ENCODE data around the gene WNT16.

WNT16 gene

DNA sequence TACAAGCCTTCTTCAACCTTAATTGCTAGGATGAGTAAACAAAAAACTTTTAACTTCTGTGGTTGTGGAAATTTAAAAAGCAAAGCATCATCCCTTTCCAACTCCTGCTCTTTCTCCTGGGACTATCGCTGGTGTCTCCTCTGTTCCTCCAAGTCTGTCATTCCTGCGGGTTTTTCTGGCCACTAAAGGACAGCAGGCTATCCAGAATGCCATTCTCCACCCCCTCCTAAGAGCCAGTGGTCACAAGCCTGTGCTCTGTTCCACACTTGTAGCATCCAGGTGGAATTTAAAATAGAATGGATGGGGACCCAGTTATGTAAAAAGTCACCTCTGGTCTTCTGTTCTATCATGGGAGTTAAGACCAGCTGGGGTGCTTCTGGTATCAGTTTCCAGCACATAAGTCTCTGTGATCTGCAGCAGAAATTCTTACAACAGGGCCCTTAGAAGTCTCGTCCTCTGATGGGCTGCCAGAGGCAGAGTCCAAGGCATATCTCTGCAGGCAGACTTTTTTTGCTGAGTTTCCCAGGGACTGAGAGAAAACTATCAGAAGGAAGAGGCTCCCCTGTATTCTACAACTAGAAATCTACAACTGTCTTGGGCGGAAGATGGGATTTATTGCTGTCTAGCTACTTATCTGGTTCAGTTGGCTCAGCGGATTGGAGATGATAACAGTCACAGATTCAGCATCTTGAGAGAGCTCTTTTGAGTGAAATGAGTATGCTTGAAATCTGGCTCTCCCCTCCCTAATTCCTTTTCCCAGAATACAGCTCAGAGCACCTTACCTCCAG lies 5.1 kb upstream of the WNT16 start:
- no peak for DNase-seq
- no peak for ATAC-seq (replicated peaks)
- Mint-ChIP-seq H3K4me3 (no peak overlapping the region), H3K27ac (no peak overlapping the region), H3K36me3 (ENCODE audit: insufficient read depth) (no peaks in the 10 kb centered on the region), H3K4me1 (ENCODE audit: low read depth in 2 of 2) (peaks cover 2 to 3% of the 10 kb centered on the region in 2 donors), H3K27me3 (peaks cover 53 to 63% of the 10 kb centered on the region in 2 donors), H3K9me3 (no peaks in the 10 kb centered on the region)

GRCh38 chr7:121327671-121328070 lies 1.1 kb upstream of the WNT16 start:
- Mint-ChIP-seq H3K36me3 (ENCODE audit: insufficient read depth) (no peaks in the 10 kb centered on the region), H3K27ac (no peak overlapping the region), H3K9me3 (no peaks in the 10 kb centered on the region), H3K4me1 (ENCODE audit: low read depth in 2 of 2) (peaks cover 17 to 19% of the 10 kb centered on the region in 2 donors), H3K27me3 (peaks cover 64 to 77% of the 10 kb centered on the region in 2 donors), H3K4me3 (no peak overlapping the region)
- DNase-seq (no peak), ATAC-seq (replicated peaks) (no peak)

DNA sequence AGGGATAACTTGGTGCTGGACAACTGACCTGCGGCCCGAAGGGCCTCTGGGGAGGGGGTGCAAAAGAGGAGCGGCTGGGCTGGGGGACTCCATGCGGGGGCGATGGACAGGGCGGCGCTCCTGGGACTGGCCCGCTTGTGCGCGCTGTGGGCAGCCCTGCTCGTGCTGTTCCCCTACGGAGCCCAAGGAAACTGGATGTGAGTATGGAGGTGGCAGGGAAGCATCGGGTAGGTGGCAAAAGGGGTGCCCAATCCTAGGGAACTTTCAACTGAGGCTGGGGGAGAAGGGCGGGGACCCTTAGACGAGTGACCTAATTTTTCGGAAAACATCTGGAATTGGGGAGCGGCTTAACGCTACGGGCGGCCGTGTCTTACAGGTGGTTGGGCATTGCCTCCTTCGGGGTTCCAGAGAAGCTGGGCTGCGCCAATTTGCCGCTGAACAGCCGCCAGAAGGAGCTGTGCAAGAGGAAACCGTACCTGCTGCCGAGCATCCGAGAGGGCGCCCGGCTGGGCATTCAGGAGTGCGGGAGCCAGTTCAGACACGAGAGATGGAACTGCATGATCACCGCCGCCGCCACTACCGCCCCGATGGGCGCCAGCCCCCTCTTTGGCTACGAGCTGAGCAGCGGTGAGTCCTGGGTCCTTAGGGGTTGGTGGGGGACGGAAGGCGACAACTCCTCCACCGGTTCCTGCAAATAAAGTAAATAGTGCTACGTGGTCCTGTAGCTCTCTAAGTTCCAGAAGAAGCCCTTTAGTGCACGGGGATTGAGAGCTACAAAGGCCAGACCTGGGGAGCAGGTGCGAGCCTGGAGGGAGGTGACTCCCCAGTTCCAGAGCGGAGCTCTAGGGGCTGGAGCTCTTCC lies 622 bp downstream of the WNT16 start:
- H3K27me3 Mint-ChIP-seq: peaks cover 68 to 73% of the 10 kb centered on the region in 2 donors
- no peaks in the 10 kb centered on the region for H3K9me3 Mint-ChIP-seq
- H3K36me3 Mint-ChIP-seq (ENCODE audit: insufficient read depth): no peaks in the 10 kb centered on the region
- H3K4me1 Mint-ChIP-seq (ENCODE audit: low read depth in 2 of 2): peaks cover 17 to 19% of the 10 kb centered on the region in 2 donors
- peak; percentile 61 for ATAC-seq (replicated peaks)
- peak overlapping the region; percentile 61 to 73 for H3K4me3 Mint-ChIP-seq
- no peak overlapping the region for H3K27ac Mint-ChIP-seq
- peak in 1 of 3 experiments; percentile 1 for DNase-seq

DNA sequence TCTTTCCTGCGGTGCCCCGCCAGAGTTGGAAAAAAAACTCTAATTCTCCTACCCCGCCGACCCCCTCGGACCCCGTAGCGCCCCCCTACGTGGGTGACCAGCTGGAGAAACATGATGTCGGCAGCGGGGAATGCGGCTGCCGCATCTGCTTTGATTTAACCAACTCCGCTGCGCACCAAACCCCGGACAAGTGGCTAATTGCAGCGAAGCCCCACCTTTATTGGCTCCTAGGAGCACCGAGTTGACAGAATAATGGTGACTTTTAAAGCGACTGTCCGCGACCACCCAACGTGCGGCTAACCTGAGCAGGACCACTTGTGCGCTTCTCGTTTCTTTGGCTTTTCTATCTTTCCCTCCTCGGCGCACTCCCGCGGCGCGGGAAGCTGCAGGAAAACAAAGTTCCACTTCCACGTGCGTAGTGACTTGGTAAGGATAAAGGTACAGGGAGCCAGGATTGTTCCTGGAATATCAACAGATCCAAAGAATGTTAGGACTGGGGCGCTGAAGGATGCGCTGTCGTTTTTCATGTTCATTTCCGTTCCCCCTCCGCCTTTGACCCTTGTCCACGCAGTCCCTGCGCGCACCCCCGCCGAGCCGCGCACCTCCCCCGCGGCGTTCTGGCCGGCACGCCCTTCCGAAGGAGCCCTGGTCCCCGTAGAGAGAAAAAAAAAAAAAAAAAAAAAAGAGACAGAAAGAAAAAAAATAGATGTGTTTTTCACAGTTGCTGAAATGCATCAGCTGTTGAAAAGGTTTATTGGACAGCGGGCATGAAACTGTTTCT lies 1.4 kb downstream of the WNT16 start:
- Mint-ChIP-seq H3K27ac (no peak overlapping the region), H3K4me1 (ENCODE audit: low read depth in 2 of 2) (peaks cover 17 to 19% of the 10 kb centered on the region in 2 donors), H3K4me3 (peak overlapping the region; percentile 61 to 73), H3K36me3 (ENCODE audit: insufficient read depth) (no peaks in the 10 kb centered on the region), H3K27me3 (peaks cover 68 to 76% of the 10 kb centered on the region in 2 donors), H3K9me3 (no peaks in the 10 kb centered on the region)
- ATAC-seq (replicated peaks) (peak; percentile 24), DNase-seq (no peak)

GRCh38 chr7:121331048-121331447 lies 2.2 kb downstream of the WNT16 start:
- H3K27ac Mint-ChIP-seq: no peak overlapping the region
- no peak overlapping the region for H3K4me3 Mint-ChIP-seq
- peaks cover 63 to 73% of the 10 kb centered on the region in 2 donors for H3K27me3 Mint-ChIP-seq

GRCh38 chr7:121331574-121331973 lies 2.8 kb downstream of the WNT16 start:
- ATAC-seq (replicated peaks) (no peak), DNase-seq (no peak)
- Mint-ChIP-seq H3K36me3 (ENCODE audit: insufficient read depth) (no peaks in the 10 kb centered on the region), H3K4me3 (no peak overlapping the region), H3K4me1 (ENCODE audit: low read depth in 2 of 2) (peaks cover 17 to 19% of the 10 kb centered on the region in 2 donors), H3K9me3 (no peaks in the 10 kb centered on the region), H3K27ac (no peak overlapping the region), H3K27me3 (peaks cover 58 to 68% of the 10 kb centered on the region in 2 donors)

More at GRCh38 chr7:121331048-121331447, 2.2 kb downstream of the WNT16 start:
- no peak for DNase-seq
- no peaks in the 10 kb centered on the region for H3K36me3 Mint-ChIP-seq (ENCODE audit: insufficient read depth)
- no peak for ATAC-seq (replicated peaks)
- peaks cover 17 to 19% of the 10 kb centered on the region in 2 donors for H3K4me1 Mint-ChIP-seq (ENCODE audit: low read depth in 2 of 2)
- no peaks in the 10 kb centered on the region for H3K9me3 Mint-ChIP-seq

GRCh38 chr7:121334376-121334775 lies 5.6 kb downstream of the WNT16 start:
- H3K27me3 Mint-ChIP-seq: peaks cover 33 to 40% of the 10 kb centered on the region in 2 donors
- no peaks in the 10 kb centered on the region for H3K36me3 Mint-ChIP-seq (ENCODE audit: insufficient read depth)
- peaks cover 8 to 13% of the 10 kb centered on the region in 2 donors for H3K4me1 Mint-ChIP-seq (ENCODE audit: low read depth in 2 of 2)
- DNase-seq: no peak
- no peak overlapping the region for H3K4me3 Mint-ChIP-seq
- no peaks in the 10 kb centered on the region for H3K9me3 Mint-ChIP-seq
- H3K27ac Mint-ChIP-seq: no peak overlapping the region
- ATAC-seq (replicated peaks): no peak

DNA sequence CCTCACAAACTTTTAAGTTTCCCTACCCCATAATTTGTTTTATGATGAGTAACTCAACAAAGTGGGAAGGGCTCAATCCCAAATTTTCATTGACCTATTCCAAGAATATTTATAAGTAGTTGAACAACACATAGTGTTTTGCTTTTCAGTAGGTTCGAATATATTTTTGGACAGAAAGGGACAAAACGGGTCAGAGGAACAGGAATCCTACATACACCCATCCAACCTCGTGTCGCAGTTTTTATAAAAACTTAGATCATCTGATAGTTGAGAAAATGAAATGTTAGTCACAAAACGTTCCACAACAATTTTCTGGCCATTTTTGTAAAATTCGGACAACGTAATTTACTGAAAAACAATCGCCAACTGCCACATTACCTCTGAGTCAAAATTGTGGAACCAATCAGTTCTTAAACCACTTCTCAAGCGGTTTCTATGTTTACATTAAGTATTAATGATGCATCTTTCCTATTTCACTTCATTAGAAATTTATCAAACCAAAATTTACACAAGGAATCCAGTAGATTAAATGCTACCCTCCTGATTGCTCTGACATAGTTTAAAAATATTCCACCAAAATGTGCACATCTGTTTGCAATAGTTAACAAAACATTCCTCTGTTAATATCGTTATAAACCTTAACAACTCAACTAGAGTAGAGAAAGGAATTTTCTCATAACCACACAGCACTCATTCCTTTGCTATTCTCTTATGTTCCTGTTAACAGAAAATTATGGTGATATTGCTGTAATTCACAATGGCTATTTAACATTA lies 6.3 kb downstream of the WNT16 start:
- ATAC-seq (replicated peaks) (no peak), DNase-seq (no peak)
- Mint-ChIP-seq H3K27ac (no peak overlapping the region), H3K36me3 (ENCODE audit: insufficient read depth) (no peaks in the 10 kb centered on the region), H3K4me1 (ENCODE audit: low read depth in 2 of 2) (peaks cover 5 to 8% of the 10 kb centered on the region in 2 donors), H3K4me3 (no peak overlapping the region), H3K27me3 (peaks cover 26 to 33% of the 10 kb centered on the region in 2 donors), H3K9me3 (no peaks in the 10 kb centered on the region)

GRCh38 chr7:121336579-121336978 lies 7.8 kb downstream of the WNT16 start:
- H3K4me3 Mint-ChIP-seq: no peak overlapping the region
- peaks cover 16 to 19% of the 10 kb centered on the region in 2 donors for H3K27me3 Mint-ChIP-seq
- ATAC-seq (replicated peaks): no peak
- no peak overlapping the region for H3K27ac Mint-ChIP-seq
- H3K4me1 Mint-ChIP-seq (ENCODE audit: low read depth in 2 of 2): peaks cover 0 to 3% of the 10 kb centered on the region in 2 donors
- H3K9me3 Mint-ChIP-seq: no peaks in the 10 kb centered on the region
- H3K36me3 Mint-ChIP-seq (ENCODE audit: insufficient read depth): no peaks in the 10 kb centered on the region
- DNase-seq: no peak

DNA sequence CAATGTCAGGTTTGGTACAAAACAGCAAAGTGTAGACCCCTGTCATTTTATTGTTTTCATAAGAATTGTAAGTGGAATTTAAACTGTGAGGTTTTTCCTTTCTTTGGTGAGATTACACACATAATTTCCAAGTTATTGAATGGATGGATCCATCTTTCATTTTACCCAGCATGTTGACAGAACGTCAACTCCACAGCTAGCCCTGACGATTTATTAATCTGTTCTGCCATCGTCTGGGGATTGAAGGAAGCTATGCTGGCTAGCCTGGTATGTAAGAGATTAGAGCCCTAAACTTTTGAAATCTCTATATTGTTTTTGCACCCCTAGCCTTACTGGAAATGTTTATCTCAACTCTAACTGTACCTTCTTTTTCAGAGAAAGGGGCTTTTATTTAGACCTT lies 8.6 kb downstream of the WNT16 start:
- H3K4me1 Mint-ChIP-seq (ENCODE audit: low read depth in 2 of 2): peaks cover 0 to 3% of the 10 kb centered on the region in 2 donors
- H3K9me3 Mint-ChIP-seq: no peaks in the 10 kb centered on the region
- peaks cover 13 to 16% of the 10 kb centered on the region in 2 donors for H3K27me3 Mint-ChIP-seq
- H3K27ac Mint-ChIP-seq: no peak overlapping the region
- ATAC-seq (replicated peaks): no peak
- no peak overlapping the region for H3K4me3 Mint-ChIP-seq
- peaks cover 2% of the 10 kb centered on the region for H3K36me3 Mint-ChIP-seq (ENCODE audit: insufficient read depth)
- DNase-seq: no peak

GRCh38 chr7:121339082-121339481 lies 10.3 kb downstream of the WNT16 start:
- Mint-ChIP-seq H3K4me3 (no peak overlapping the region), H3K27me3 (peaks cover 12 to 14% of the 10 kb centered on the region in 2 donors), H3K4me1 (ENCODE audit: low read depth in 2 of 2) (peaks cover 0 to 3% of the 10 kb centered on the region in 2 donors), H3K9me3 (no peaks in the 10 kb centered on the region), H3K27ac (no peak overlapping the region), H3K36me3 (ENCODE audit: insufficient read depth) (peaks cover 3% of the 10 kb centered on the region)
- DNase-seq (no peak), ATAC-seq (replicated peaks) (no peak)

GRCh38 chr7:121341933-121342332 lies 13.1 kb downstream of the WNT16 start:
- no peaks in the 10 kb centered on the region for H3K27me3 Mint-ChIP-seq
- H3K27ac Mint-ChIP-seq: no peak overlapping the region
- no peaks in the 10 kb centered on the region for H3K9me3 Mint-ChIP-seq
- H3K4me1 Mint-ChIP-seq (ENCODE audit: low read depth in 2 of 2): peaks cover 0 to 3% of the 10 kb centered on the region in 2 donors
- no peak overlapping the region for H3K4me3 Mint-ChIP-seq
- peaks cover 3% of the 10 kb centered on the region for H3K36me3 Mint-ChIP-seq (ENCODE audit: insufficient read depth)
- DNase-seq (no peak), ATAC-seq (replicated peaks) (no peak)
